Osteocyte (in vitro differentiated cells): ENCODE measurements around the gene CCR3. TPM values are rescaled to one million over a fixed set of nuclear protein-coding genes. Genes with fewer than 3 reads are reported as not detected.

ENCODE experiments used
- DNase-seq: peaks from one replicate; pipeline ENCODE4 v3.0.0; 2021; ENCODE audit warnings: mixed read lengths; ENCODE audit not compliant: unreplicated experiment; ENCODE audit errors: extremely low spot score
- H3K27ac Mint-ChIP-seq: one replicate; pipeline ENCODE4 v1.8.0; 2021; ENCODE audit warnings: mild to moderate bottlenecking, mixed read lengths; ENCODE audit not compliant: unreplicated experiment
- H3K27me3 Mint-ChIP-seq: one replicate; pipeline ENCODE4 v1.8.0; 2021; ENCODE audit warnings: mixed read lengths; ENCODE audit not compliant: unreplicated experiment
- H3K36me3 Mint-ChIP-seq: one replicate; pipeline ENCODE4 v1.8.0; 2021; ENCODE audit warnings: mixed read lengths; ENCODE audit not compliant: unreplicated experiment
- H3K4me1 Mint-ChIP-seq: one replicate; pipeline ENCODE4 v1.8.0; 2021; ENCODE audit warnings: mixed read lengths; ENCODE audit not compliant: unreplicated experiment
- H3K4me3 Mint-ChIP-seq: one replicate; pipeline ENCODE4 v1.8.0; 2021; ENCODE audit warnings: mild to moderate bottlenecking, moderate library complexity, mixed read lengths; ENCODE audit not compliant: unreplicated experiment
- H3K9me3 Mint-ChIP-seq: one replicate; pipeline ENCODE4 v1.8.0; 2021; ENCODE audit warnings: mixed read lengths; ENCODE audit not compliant: unreplicated experiment
- CTCF ChIP-seq: fragments of 200-600 bp; sonication (generic); IDR thresholded peaks from 2 replicates; pipeline ENCODE4 v1.5.0; 2021; ENCODE audit warnings: antibody characterized with exemption, mild to moderate bottlenecking, moderate library complexity
- total RNA-seq: library from RNA; stranded (reverse); gene quantifications from 2 replicates; pipeline ENCODE4 v1.2.1, GENCODE V29; 2021

The CCR3 gene
- total RNA-seq, 1 donor from 2014 or later, result not detected

DNA sequence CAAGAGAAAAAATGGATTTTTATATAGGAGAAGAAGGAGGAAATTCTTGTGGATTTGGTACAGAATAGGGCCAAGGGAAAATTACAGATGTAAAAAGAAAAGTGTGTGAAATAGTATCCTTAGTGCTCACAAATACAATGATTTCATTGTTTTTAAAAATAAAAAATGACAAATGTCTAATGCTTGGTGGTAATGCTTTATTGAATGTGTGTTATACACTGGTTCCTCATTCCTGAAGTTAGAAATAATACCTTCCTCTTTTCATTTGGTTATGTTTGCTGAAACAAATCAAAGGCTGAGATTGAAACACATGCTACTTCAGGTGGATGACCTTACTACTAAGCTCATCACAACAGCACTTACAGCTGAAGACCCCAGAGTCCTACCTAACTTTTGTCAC lies 73.9 kb downstream of the CCR3 start:
- no peaks in the 10 kb centered on the region for H3K9me3 Mint-ChIP-seq
- no peaks in the 10 kb centered on the region for H3K4me1 Mint-ChIP-seq
- no peak for TF ChIP-seq CTCF
- no peaks in the 10 kb centered on the region for H3K36me3 Mint-ChIP-seq
- no peak overlapping the region for H3K27ac Mint-ChIP-seq
- no peak for DNase-seq
- peaks cover 6% of the 10 kb centered on the region for H3K27me3 Mint-ChIP-seq
- no peak overlapping the region for H3K4me3 Mint-ChIP-seq

Other genes with a start within 250 kb of the CCR3 start
- gene FYCO1, start 246.6 kb upstream of the CCR3 start, total RNA-seq, result 31.8 and 35.0 TPM in 2 replicates
- not detected in 2 replicates for gene XCR1, start 215.0 kb upstream of the CCR3 start, total RNA-seq
- not detected in 2 replicates for gene CCR1, start 34.1 kb upstream of the CCR3 start, total RNA-seq
- not detected in 2 replicates for gene CCR2, start 111.7 kb downstream of the CCR3 start, total RNA-seq
- not detected in 2 replicates for gene CCR5, start 128.5 kb downstream of the CCR3 start, total RNA-seq
- gene CCRL2, start 164.8 kb downstream of the CCR3 start, total RNA-seq, result not detected in 2 replicates
- gene LTF, start 222.4 kb downstream of the CCR3 start, total RNA-seq, result not detected in 2 replicates